HepG2 (cell line): ENCODE measurements around the gene NPHP3. TPM values are rescaled to one million over a fixed set of nuclear protein-coding genes. Genes with fewer than 3 reads are reported as not detected.

Experiments
- CC2D1A ChIP-seq: sonication (generic); formaldehyde crosslinking; IDR thresholded peaks from 2 replicates; pipeline ENCODE4 v1.8.1; 2023; ENCODE audit warnings: mild to moderate bottlenecking, missing genetic modification reagents
- ESRRA ChIP-seq: sonication (generic); formaldehyde crosslinking; IDR thresholded peaks from 2 replicates; pipeline ENCODE4 v1.5.1; 2020; ENCODE audit warnings: mild to moderate bottlenecking, low read depth, missing genetic modification reagents
- HINFP ChIP-seq: sonication (generic); formaldehyde crosslinking; IDR thresholded peaks from 2 replicates; pipeline ENCODE4 v1.4.0; 2020; ENCODE audit warnings: low read depth, mild to moderate bottlenecking, missing genetic modification reagents
- HIVEP1 ChIP-seq: sonication (generic); formaldehyde crosslinking; IDR thresholded peaks from 2 replicates; pipeline ENCODE4 v1.4.0; 2020; ENCODE audit warnings: mild to moderate bottlenecking, missing genetic modification reagents
- JUNB ChIP-seq: sonication (generic); formaldehyde crosslinking; IDR thresholded peaks from 2 replicates; pipeline ENCODE4 v1.8.0; 2022; ENCODE audit warnings: missing genetic modification reagents, mild to moderate bottlenecking, borderline replicate concordance
- PITX1 ChIP-seq: sonication (generic); formaldehyde crosslinking; IDR thresholded peaks from 2 replicates; pipeline ENCODE4 v1.5.1; 2020; ENCODE audit warnings: mild to moderate bottlenecking, missing genetic modification reagents
- SMARCE1 ChIP-seq: fragments of 450-650 bp; IDR thresholded peaks from 2 replicates; pipeline ENCODE4 v1.6.1; 2017; ENCODE audit warnings: borderline replicate concordance
- TRIM22 ChIP-seq: fragments of 450-650 bp; IDR thresholded peaks from 2 replicates; pipeline ENCODE4 v1.6.1; 2017
- YEATS2 ChIP-seq: sonication (generic); formaldehyde crosslinking; IDR thresholded peaks from 2 replicates; pipeline ENCODE4 v1.4.0; 2020; ENCODE audit warnings: missing genetic modification reagents, borderline replicate concordance
- ZBTB25 ChIP-seq: IDR thresholded peaks from 2 replicates; pipeline ENCODE4 v1.6.1; 2018; ENCODE audit warnings: missing genetic modification reagents
- ZFY ChIP-seq: sonication (generic); formaldehyde crosslinking; IDR thresholded peaks from 2 replicates; pipeline ENCODE4 v1.4.0; 2020; ENCODE audit warnings: missing genetic modification reagents
- ZNF124 ChIP-seq: sonication (generic); formaldehyde crosslinking; IDR thresholded peaks from 2 replicates; pipeline ENCODE4 v1.4.0; 2020; ENCODE audit warnings: missing genetic modification reagents
- ZNF143 ChIP-seq: sonication (generic); formaldehyde crosslinking; IDR thresholded peaks from 2 replicates; pipeline ENCODE4 v1.4.0; 2020; ENCODE audit warnings: missing genetic modification reagents
- ZNF20 ChIP-seq: sonication (generic); formaldehyde crosslinking; IDR thresholded peaks from 2 replicates; pipeline ENCODE4 v1.4.0; 2020; ENCODE audit warnings: mild to moderate bottlenecking, moderate library complexity, missing genetic modification reagents
- ZNF276 ChIP-seq: sonication (generic); formaldehyde crosslinking; IDR thresholded peaks from 2 replicates; pipeline ENCODE4 v1.4.0; 2020; ENCODE audit warnings: mild to moderate bottlenecking, low read depth, missing genetic modification reagents
- ZNF331 ChIP-seq: sonication (generic); formaldehyde crosslinking; IDR thresholded peaks from 2 replicates; pipeline ENCODE4 v1.4.0; 2020; ENCODE audit warnings: missing genetic modification reagents
- ZNF337 ChIP-seq: sonication (generic); formaldehyde crosslinking; IDR thresholded peaks from 2 replicates; pipeline ENCODE4 v1.5.1; 2020; ENCODE audit warnings: missing genetic modification reagents, low read depth, mild to moderate bottlenecking, borderline replicate concordance
- ZNF501 ChIP-seq: sonication (generic); formaldehyde crosslinking; IDR thresholded peaks from 2 replicates; pipeline ENCODE4 v1.5.1; 2020; ENCODE audit warnings: mild to moderate bottlenecking, moderate library complexity, missing genetic modification reagents
- ZNF562 ChIP-seq: sonication (generic); formaldehyde crosslinking; IDR thresholded peaks from 2 replicates; pipeline ENCODE4 v1.8.0; 2022; ENCODE audit warnings: missing genetic modification reagents, borderline replicate concordance
- ZNF710 ChIP-seq: sonication (generic); formaldehyde crosslinking; IDR thresholded peaks from 2 replicates; pipeline ENCODE4 v1.5.0; 2020; ENCODE audit warnings: mild to moderate bottlenecking, missing genetic modification reagents, borderline replicate concordance
- ZNF749 ChIP-seq: sonication (generic); formaldehyde crosslinking; IDR thresholded peaks from 2 replicates; pipeline ENCODE4 v1.8.0; 2022; ENCODE audit warnings: mild to moderate bottlenecking, missing genetic modification reagents, moderate library complexity, borderline replicate concordance
- ZNF773 ChIP-seq: sonication (generic); formaldehyde crosslinking; IDR thresholded peaks from 2 replicates; pipeline ENCODE4 v1.4.0; 2020; ENCODE audit warnings: missing genetic modification reagents, borderline replicate concordance
- polyA plus RNA-seq, 8 experiments: library from polyadenylated mRNA; depleted of rRNA in 3 of 8; stranded (reverse) in 7 of 8; unstranded in 1 of 8; fragments of >200 nt; fragmentation: Illumina TruSeq in 4 of 8; extraction: Trizol in 4 of 8; gene quantifications; 2 replicates each; pipeline versions ENCODE4 v1.2.1 to v1.2.3, GENCODE V29; 2011 to 2016; ENCODE audit warnings: low read depth in 4 of 8, missing spikeins in 1 of 8, mixed read lengths in 1 of 8; ENCODE audit not compliant: insufficient read depth in 1 of 8
- total RNA-seq, 5 experiments: library from RNA; depleted of rRNA; stranded (reverse); fragments of >200 nt; fragmentation: Illumina TruSeq; extraction: Trizol; gene quantifications; 2 replicates each; pipeline ENCODE4 v1.2.3, GENCODE V29; 2016; ENCODE audit warnings: low read depth in 1 of 5

NPHP3 gene
- total and polyA plus RNA-seq, 2 of the 13 experiments (the other 11 are each of a cell fraction or from before 2014, with no cell fraction given) = 11.0 to 20.2 TPM

- TF ChIP-seq ZNF124 (no peak), ZNF331 (peak; percentile 52; the same call in 1 of the 2 replicates), SMARCE1 (no peak), TRIM22 (no peak), ZNF562 (no peak), JUNB (no peak), HINFP (0 out of 2 replicates have a peak, but pooled peaks have one; percentile 28), ZNF276 (CRISPR knock-in tag) (no peak), ESRRA (CRISPR knock-in tag) (no peak), ZNF337 (no peak; the same call in 1 of the 2 replicates), ZNF20 (no peak), ZNF710 (CRISPR knock-in tag) (no peak; the same call in 1 of the 2 replicates), ZBTB25 (no peak), YEATS2 (CRISPR knock-in tag) (no peak), CC2D1A (CRISPR knock-in tag) (no peak), ZFY (CRISPR knock-in tag) (peak; percentile 43; the same call in 1 of the 2 replicates), PITX1 (CRISPR knock-in tag) (no peak), HIVEP1 (CRISPR knock-in tag) (no peak), ZNF501 (CRISPR knock-in tag) (no peak), ZNF749 (no peak), ZNF773 (CRISPR knock-in tag) (0 out of 2 replicates have a peak, but pooled peaks have one; percentile 37), ZNF143 (CRISPR knock-in tag) (no peak)
These were observed 1.1 kb upstream of the NPHP3 start (continued) for GRCh38 chr3:132723024-132723950.
